GM19324 (cell line): ENCODE data around the gene PRKD2.

Source experiments
- ATAC-seq: cut with Tn5 transposase; IDR thresholded peaks from one replicate; pipeline ENCODE4 v1.9.1; 2021; ENCODE audit warnings: mild to moderate bottlenecking, moderate library complexity; ENCODE audit not compliant: unreplicated experiment, low FRiP score

PRKD2 gene

DNA sequence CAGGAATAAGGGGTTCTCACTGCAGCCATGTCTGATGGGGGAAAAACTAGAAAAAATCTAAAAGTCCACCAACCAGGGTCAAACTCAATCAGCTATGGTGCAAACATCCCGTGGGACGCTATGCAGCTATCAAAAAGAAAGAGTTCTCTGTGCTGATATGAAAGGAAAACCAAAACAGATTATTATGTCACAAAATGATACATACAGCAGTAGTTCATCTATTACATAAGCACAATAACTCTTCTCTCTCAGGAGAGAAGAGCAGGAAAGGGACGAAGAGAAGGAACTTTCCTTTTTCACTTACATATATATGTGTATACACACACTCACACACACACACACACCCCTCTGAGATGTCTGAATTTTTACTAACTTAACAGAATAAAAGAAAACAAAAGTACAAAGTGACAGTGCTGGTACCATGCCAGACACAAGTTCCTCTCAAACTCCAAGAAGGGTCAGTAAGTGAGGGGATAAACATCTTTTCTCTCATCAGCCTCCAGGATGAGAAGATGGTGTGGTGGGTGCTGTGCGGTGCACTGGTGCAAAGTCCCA lies 26.1 kb upstream of the PRKD2 start:
- ATAC-seq = no peak

DNA sequence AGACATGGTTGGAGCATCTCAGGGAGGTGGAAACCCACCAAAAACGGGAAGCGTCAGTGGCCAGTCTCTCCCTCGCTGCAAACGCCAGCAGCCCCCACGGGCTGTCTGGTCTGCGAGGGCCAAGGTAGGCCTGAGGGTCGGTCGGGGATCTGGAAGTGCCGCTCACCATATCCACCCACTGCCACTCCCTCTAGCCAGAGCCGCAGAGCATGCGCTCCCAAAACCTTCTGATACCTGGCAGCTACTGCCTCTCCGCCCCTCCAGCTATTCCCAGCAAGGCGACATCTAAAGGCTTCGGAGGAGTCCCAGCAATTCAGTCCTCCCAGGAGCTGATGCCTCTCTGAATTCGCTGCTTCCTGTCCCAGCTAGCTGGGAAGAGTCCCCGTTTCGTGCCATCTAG lies 24.5 kb upstream of the PRKD2 start:
- ATAC-seq = no peak

DNA sequence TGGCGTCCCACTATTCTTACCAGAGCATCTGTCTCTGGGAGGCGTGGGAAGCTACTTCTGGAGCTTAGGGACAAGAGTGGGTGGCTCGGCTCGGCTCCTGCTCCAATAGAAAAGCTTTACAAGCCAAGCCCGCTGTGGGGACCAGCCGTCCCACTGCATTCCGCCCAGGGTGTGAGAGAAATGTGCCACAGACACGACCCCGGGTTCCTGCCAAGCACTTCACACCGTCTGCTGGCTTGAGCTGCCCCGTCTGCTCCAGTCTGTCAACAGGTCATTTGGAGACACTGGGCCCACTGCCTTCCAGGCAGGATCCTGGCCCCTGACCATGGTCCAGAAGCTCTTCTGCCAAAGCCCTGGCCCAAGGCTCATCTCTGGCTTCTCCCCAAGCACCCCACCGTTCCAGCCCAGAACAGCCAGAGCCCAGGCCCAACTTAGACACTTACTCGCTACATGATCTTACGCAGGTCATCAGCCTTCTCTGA lies 22.4 kb upstream of the PRKD2 start:
- no peak for ATAC-seq

DNA sequence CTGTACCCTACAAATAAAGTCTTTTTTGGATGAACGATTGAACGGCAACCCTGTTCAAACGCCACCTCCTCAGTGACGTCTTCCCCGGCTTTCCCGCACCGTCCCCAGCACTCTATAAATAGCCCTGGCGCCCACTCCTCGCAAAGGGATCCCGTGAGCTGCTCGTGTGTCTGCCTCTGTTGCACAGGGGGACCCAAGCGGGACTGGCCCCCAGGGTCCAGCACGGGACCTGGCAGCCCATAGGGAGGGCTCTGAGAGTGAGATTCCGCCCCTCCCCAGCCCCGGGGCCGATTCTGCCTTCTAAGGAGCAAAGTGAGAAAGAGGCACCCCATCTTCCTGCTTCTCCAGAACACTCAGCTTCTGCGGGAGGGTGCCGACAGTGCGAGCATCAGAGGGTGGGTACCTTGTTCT lies 20.9 kb upstream of the PRKD2 start:
- no peak for ATAC-seq

DNA sequence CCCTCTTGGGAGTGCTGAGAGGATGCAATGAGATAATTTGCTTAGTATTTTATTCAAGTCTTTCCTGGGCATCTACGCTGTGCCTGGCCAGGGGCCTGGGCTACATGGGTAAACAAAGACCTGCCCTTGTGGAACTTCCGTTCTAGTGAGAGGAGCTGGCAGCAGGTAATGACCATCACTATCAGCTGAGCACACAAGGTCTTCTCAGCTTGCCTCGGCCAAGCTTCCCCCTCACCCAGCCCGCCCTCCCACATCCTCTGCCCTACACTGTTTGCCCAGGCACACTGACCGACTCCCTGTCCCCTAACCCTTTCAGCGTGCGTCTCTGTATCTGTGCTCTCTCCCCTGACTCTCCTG lies 20.4 kb upstream of the PRKD2 start:
- ATAC-seq = no peak

DNA sequence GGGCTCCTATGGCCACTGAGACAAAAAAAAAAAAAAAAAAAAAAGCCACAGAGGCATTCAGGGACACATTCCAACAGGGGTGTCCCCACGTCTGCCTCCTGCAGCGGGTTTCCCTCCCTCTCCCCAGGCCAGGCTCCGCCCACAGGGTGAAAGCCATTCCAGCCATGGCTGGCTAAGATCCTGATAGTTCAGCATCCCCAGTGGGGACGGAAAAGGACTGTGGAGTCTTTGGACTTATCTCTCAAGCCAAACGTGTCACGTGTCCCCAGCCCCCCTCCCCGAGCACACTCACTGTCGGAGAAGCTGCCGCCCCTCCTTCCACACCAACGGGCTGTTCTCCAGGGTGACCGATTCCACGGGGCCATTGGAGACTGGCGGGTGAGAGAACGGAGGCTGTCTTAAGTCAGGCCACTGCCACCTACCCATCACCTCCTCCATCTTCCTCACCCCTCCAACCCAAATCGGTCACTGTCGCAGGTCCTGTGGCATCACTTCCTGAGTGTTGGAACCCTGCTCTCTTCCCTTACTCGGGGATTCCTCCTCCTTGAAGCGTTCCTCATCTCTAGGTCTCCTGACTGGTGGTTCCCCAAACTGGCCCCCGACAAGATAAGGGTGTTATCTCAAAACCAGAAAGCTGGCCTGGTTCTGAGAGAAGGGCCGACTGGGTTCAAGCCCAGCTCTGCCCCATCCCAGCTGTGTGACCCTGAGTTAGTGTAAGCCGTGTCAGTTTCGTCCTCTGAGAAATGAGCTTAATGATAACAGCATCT lies 19.8 kb upstream of the PRKD2 start:
- ATAC-seq = no peak

DNA sequence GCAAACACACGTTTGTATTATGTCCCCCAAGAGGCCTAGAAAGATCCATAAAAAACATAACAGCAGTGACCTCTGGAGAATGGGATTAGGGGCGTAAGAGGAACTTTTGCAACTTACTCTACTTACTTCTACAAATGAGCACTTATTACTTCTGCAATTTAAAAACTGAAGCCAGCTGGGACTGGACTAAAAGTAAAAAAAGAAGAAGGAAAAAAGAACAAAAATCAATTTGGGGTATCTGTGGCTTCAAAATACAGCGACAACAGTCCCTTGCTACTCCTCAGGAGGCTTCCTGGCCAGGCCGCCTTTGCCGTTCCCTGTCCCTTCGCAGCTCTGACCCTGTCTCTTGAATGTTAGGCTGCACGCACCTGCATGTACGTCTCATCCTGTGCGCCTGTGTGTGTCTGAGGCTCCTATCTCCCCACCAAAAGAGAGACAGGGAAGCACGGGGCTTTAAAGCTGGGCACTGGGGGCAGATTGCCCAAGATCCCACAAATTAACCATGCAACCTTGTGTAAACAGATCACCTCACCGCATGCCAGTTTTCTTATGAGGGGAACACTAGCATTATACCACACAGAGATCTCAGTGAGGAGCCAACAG lies 16.9 kb upstream of the PRKD2 start:
- no peak for ATAC-seq

DNA sequence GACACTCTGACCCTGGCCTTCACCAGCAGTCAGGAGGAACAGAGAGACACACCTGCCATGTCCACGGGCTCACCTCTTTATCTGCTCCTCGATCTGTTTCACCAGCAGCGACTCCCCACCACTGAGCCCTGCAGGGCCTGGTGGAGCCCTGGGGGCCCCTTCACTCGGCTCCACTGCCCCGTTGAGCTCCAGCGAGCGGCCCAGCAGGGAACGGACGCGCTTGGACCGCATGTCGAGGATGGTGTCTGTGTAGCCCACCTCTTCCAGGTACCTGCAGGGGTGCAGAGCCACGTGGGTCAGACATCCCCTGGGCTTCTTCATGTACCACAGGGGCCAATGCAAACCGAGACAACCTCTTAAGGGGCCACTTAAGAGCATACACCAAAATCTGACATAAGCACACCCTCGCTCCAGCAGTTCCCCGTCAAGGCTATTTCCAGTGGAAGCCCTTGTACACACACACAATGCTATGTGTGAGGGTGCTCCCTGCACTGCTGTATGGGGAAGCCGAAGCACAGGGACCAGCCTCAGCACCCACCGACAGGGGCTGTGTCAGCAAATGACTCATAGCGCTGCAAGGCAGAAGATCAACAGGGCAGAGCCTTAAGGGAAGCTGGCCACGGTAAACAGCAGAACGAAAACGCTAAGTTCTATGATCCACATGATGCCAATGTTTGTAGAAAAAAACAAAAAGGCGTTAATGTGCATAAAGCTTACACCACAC lies 16.2 kb upstream of the PRKD2 start:
- no peak for ATAC-seq

DNA sequence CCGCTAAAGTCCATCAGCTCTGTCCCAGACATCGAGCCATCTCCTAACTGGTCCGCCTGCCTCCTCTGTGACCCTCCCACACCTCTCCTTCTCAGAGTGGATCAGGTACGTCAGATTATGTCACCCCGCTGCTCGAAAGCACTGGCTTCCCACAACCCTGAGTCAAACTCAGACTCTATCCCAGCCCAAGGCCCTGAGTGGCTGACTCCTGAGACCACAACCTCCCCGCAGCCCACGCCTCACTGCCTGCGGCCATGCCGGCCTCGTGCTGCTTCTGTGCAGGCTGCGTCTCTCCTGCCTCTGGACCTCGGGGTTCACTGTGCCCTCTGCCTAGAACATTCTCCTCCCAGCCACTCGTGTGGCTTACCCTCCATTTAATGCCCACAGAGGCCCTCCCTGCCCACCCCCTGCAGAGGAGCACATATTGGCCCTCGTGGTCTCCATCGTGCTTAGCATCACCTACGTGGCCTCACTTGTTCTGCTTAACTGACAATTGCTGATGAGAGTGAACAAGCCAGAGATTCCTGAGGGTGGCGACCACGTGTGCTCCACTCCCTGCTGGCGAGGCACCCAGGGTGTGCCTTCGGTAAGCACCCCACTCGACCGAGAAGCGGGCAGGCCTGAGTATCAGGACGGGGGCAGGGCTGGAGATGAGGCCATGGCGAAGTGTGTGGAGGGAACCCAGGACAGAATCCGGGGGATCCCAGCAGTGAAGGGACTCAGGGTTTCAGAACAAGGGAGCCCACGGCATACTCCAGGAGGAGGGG lies 15.4 kb upstream of the PRKD2 start:
- no peak for ATAC-seq

DNA sequence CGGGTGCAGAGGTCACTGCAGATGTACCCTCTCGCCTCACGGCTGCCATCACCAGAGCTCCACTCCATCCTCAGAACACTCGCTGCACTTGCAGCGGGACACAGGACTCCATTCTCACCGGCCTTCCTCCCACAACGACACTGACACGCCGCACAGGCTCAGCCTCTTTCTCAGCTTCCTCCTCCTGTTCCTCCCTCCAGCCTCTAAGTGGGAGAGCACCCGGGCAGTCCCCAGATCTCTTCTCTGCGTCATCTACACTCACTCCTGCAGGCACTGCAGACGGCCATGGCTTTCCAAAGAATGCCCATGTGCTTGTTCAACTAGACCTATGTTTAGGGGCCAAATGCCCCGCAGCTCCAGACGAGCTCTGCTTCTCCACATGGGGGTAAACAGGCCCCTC lies 14.7 kb upstream of the PRKD2 start:
- no peak for ATAC-seq

DNA sequence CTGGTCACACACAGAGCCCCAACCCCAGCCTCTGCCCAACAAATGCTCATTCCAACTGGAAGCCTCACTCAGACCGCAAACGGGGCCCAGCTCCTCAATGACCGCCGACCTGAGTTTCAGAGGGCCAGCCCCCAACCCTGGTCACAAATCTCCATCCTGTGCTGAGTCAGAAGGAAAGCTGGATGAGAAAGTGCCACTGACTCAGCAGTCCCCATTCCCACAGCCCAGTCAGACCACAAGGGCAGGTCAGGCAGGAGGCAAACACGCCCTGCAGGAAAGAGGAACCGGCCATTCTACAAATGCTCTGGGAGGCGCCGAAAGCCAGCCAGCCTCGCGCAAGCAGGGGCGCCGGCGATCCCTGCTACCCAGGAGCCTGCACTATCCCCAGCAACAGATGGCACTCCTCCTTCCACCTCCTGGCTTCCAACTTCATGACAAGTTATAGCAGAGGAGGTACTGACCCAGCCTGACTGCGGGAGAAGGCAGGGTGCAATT lies 14.1 kb upstream of the PRKD2 start:
- no peak for ATAC-seq

DNA sequence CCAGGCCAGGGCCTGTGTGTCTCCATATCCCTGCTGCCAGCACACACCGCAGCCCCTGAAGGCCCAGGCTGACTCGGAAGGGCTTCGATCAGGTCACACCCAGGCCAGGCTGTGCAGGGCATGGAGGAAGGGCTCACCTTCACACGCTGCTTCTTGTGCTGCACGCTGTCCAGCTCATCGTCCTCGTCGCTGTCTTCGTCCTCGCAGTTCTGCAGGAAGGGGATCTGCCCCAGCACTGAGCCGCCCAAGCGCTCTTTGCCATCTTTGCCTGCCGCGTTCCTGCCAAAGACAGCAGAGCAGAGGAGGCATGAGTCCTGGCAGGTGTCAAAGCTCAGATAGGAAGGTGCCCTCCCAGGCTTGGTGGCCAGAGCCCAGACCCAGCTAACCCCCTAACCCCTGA lies 13.7 kb upstream of the PRKD2 start:
- no peak for ATAC-seq

DNA sequence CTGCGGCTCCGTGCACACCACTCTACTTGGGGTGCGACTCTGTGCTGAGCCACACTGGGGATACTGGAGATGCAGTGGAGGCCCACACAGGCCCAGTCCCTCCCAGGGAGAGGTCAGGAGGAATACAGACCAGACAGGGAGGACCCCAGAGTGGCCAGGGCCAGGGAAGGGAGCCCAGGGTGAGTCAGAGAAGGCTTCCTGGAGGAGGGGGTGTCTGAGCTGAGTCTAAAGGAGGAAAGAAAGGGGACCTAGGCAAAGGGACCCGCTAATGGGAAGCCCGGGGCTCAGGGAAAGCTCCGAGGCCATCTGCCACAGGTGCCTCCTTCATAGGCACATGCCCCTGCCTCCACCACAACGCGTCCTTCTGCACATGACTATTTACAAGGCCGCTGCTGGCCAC lies 13.3 kb upstream of the PRKD2 start:
- ATAC-seq = no peak

DNA sequence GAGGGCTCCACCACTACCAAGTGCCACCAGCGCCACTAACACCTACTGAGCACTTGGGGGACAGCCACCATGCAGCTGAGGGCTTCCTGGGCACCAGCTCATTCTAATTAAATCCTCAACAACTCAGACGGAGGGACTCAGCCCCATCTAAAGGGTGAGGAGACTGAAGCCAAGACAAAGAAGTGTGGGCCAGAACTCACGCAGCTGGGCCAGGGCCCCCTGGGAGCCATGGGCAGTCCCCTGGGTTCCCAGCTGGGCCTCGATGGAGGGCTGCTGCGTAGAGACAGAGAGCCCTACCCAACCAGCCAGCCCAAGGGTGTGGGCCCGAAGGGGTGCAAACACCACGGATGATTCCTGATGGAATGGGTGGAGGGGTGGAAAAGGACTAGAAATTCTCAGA lies 12.8 kb upstream of the PRKD2 start:
- ATAC-seq = no peak

DNA sequence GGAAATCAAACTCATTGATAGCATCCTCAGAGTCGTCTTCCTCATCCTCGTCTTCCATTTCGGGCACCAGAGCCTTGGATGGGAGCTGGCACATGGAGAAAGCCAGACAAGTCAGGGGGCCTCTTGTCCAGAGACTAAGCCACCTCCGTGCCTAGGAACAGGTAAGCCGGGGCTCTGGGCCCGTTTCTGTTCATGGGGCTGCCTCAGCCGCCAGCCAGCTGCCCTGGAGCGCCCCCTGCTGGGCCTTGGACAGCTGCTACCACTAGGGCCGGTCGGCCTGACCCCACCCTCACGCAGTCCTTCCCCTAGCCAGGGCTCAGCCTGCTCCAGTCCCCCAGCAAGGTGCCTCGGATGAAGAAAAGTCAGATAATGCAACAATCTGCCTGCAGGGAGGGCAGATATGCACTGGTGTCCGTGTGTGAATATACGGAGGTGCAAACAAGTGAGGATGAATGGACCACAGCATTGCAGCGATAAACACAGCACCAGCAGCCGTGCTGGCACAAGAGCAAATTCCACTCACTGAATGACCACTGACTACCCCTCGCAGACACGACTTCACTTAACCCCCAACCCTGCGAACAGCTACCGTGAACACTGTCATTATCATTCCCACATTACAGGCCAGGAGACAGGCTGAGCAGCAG lies 11.9 kb upstream of the PRKD2 start:
- no peak for ATAC-seq

DNA sequence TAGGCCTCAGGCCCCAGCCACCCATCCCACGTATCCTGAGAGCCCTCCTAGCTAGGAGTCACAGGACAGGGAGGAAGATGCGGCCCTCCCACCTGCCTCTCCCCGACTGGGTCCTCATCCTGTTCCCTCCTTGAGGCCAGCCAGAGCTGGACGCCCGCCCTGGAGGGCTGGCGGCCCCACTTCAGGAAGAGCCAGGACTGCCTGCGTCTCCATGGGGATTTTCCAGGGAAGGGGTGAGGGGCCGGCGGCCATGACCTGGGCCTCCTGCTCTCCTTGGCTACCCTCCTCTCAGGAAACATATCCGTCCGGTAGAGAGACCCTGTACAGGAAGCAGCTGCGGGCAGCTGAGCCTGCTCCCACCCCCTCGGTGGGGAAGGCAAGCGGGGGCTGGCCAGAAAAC lies 11.3 kb upstream of the PRKD2 start:
- no peak for ATAC-seq

DNA sequence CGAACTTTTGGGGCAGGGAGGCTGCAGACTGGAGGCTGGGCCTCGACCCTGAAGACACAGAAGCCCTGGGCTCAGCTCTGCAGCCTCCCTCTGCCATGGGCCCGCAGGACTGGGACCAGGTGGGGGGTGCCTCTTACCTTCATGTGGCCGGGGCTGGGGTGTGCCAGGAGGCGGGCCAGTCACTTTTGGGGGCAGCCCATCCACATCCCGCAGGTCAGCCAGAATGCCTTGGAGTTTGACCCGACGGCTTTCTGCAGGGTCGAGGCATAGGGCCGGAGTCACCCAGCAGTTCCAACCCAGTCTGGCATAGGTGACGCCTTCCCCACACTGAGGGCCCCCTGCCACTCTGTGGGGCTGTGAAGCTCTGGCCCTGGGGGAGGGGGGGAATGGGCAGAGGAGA lies 10.8 kb upstream of the PRKD2 start:
- ATAC-seq = no peak

DNA sequence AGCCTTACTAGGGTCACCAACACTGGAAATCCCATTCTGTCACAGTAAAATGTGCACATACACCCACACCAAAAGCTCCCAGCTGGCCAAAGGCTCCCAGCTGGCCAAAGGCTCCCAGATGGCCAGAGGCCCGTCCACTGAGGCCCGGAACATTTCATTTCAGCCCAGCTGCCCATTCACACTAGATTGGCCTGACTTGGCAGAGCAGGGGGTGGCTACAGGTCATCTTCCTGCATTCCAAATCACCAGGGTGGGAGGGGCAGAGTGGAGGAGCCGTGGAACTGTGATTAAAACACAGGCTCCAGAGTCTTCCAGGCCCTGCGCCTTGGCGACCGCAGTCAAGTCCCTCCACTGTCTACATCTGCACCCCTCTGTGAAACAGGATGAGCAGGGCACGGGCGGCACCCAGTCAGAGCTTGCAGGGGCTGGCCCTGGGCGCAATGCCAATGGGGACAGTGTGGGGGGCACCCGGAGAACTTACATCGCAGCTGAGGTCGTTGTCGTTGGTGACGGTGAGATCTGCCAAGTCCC lies 10.1 kb upstream of the PRKD2 start:
- no peak for ATAC-seq

DNA sequence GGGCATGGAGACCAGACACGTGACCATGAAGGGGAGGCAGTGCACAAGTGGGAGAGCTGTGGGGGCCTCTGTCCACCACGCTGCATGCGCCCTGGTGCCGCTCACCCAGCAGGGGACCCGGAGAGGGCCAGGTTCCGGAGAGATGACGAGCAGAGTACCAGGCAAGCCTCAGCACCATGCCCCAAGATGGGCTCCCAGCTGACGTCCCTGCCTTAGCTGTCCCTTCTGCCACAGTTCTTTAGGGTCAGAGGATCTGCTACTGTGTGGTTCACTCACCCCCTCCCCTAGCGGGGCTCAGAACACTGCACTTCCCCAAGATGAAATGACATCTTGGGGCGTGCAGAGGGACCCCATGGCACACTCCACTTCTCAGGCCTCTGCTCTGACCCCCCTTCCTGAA lies 9.6 kb upstream of the PRKD2 start:
- ATAC-seq = no peak

DNA sequence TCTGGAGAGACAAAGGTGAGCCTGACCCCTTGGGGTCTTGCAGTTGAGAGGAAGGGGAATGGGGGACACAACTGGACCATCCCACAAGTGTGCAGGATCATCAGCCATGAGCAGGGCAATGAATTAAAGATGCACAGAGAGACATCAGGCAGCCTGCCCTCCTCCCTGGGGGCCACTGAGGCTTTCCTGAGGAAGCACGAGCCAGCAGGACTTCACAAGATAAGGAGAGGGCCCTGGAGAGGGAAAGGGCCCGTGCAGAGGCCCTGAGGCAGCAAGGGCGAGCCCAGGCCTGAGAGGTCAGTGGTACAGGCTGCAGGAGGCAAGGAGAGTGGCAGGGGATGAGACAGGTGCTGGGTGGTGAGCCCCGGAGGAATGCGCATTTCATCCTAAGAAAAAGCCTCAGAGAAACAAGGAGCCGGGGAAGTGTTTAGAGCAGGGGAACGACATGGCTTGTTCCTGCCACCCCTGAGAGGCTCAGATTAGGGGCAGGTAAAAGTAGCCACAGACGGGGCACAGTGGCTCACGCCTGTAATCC lies 9.0 kb upstream of the PRKD2 start:
- no peak for ATAC-seq
